HepG2 (cell line): ENCODE results near the gene PLSCR3. TPM values are rescaled to one million over a fixed set of nuclear protein-coding genes. Genes with fewer than 3 reads are reported as not detected.

Experiments
- CHCHD3 ChIP-seq: sonication (generic); formaldehyde crosslinking; IDR thresholded peaks from 2 replicates; pipeline ENCODE4 v1.8.0; 2022; ENCODE audit warnings: mild to moderate bottlenecking, missing genetic modification reagents, moderate library complexity
- GATAD1 ChIP-seq: IDR thresholded peaks from 2 replicates; pipeline ENCODE4 v1.6.1; 2016; ENCODE audit warnings: missing genetic modification reagents, missing compliant biosample characterization
- GATAD2A ChIP-seq: IDR thresholded peaks from 2 replicates; pipeline ENCODE4 v1.6.1; 2016
- GMEB2 ChIP-seq: IDR thresholded peaks from 2 replicates; pipeline ENCODE4 v1.6.1; 2016; ENCODE audit warnings: missing biosample characterization, missing genetic modification reagents, low read depth
- HNF1B ChIP-seq: sonication (generic); formaldehyde crosslinking; IDR thresholded peaks from 2 replicates; pipeline ENCODE4 v1.5.1; 2020; ENCODE audit warnings: mild to moderate bottlenecking, moderate library complexity, missing genetic modification reagents
- NFKB2 ChIP-seq: sonication (generic); formaldehyde crosslinking; IDR thresholded peaks from 2 replicates; pipeline ENCODE4 v1.4.0; 2020; ENCODE audit warnings: missing genetic modification reagents, borderline replicate concordance
- RBFOX2 ChIP-seq: fragments of 200-400 bp; formaldehyde crosslinking; IDR thresholded peaks from 2 replicates; pipeline ENCODE4 v1.6.1; 2017; ENCODE audit warnings: low read depth, mild to moderate bottlenecking, low read length
- SIN3A ChIP-seq: IDR thresholded peaks from 2 replicates; pipeline ENCODE4 v1.6.1; 2011; ENCODE audit warnings: low read depth, mild to moderate bottlenecking, control low read depth, low read length, borderline replicate concordance
- SP2 ChIP-seq: sonication (generic); formaldehyde crosslinking; IDR thresholded peaks from 2 replicates; pipeline ENCODE4 v1.5.1; 2020; ENCODE audit warnings: mild to moderate bottlenecking, missing genetic modification reagents
- STAT6 ChIP-seq: sonication (generic); formaldehyde crosslinking; IDR thresholded peaks from 2 replicates; pipeline ENCODE4 v1.4.0; 2020; ENCODE audit warnings: missing genetic modification reagents, mild to moderate bottlenecking, borderline replicate concordance
- ZEB1 ChIP-seq: IDR thresholded peaks from 2 replicates; pipeline ENCODE4 v1.6.1; 2012; ENCODE audit warnings: mild to moderate bottlenecking, low read depth, inconsistent platforms; ENCODE audit not compliant: insufficient replicate concordance
- ZHX1 ChIP-seq: sonication (generic); formaldehyde crosslinking; IDR thresholded peaks from 2 replicates; pipeline ENCODE4 v1.8.1; 2022; ENCODE audit warnings: low read depth, mild to moderate bottlenecking, missing genetic modification reagents
- ZNF431 ChIP-seq: sonication (generic); formaldehyde crosslinking; IDR thresholded peaks from 2 replicates; pipeline ENCODE4 v1.9.0; 2022; ENCODE audit warnings: missing genetic modification reagents, low read depth, mild to moderate bottlenecking, borderline replicate concordance
- ZNF761 ChIP-seq: sonication (generic); formaldehyde crosslinking; conservative IDR thresholded peaks from 2 replicates; pipeline ENCODE4 v1.4.0; 2020; ENCODE audit warnings: mild to moderate bottlenecking, missing genetic modification reagents
- ZNF883 ChIP-seq: sonication (generic); formaldehyde crosslinking; IDR thresholded peaks from 2 replicates; pipeline ENCODE4 v1.5.1; 2020; ENCODE audit warnings: mild to moderate bottlenecking, missing genetic modification reagents; ENCODE audit errors: not compliant biosample characterization
- polyA plus RNA-seq, 8 experiments: library from polyadenylated mRNA; depleted of rRNA in 3 of 8; stranded (reverse) in 7 of 8; unstranded in 1 of 8; fragments of >200 nt; fragmentation: Illumina TruSeq in 4 of 8; extraction: Trizol in 4 of 8; gene quantifications; 2 replicates each; pipeline versions ENCODE4 v1.2.1 to v1.2.3, GENCODE V29; 2011 to 2016; ENCODE audit warnings: low read depth in 4 of 8, missing spikeins in 1 of 8, mixed read lengths in 1 of 8; ENCODE audit not compliant: insufficient read depth in 1 of 8
- total RNA-seq, 5 experiments: library from RNA; depleted of rRNA; stranded (reverse); fragments of >200 nt; fragmentation: Illumina TruSeq; extraction: Trizol; gene quantifications; 2 replicates each; pipeline ENCODE4 v1.2.3, GENCODE V29; 2016; ENCODE audit warnings: low read depth in 1 of 5

PLSCR3 gene
- total and polyA plus RNA-seq, 2 of the 13 experiments (the other 11 are each of a cell fraction or from before 2014, with no cell fraction given) = 5.6 to 6.2 TPM

- TF ChIP-seq STAT6 (no peak), RBFOX2 (0 out of 2 replicates have a peak, but pooled peaks have one; percentile 45), NFKB2 (CRISPR knock-in tag) (peak; percentile 9; the same call in 1 of the 2 replicates), ZNF883 (CRISPR knock-in tag) (no peak), CHCHD3 (CRISPR knock-in tag) (no peak), GMEB2 (CRISPR knock-in tag) (no peak), SP2 (CRISPR knock-in tag) (no peak), GATAD1 (CRISPR knock-in tag) (no peak), GATAD2A (CRISPR knock-in tag) (no peak), SIN3A (no peak; the same call in 1 of the 2 replicates), ZNF431 (no peak), ZHX1 (CRISPR knock-in tag) (no peak), HNF1B (CRISPR knock-in tag) (0 out of 2 replicates have a peak, but pooled peaks have one; percentile 36), ZEB1 (no peak), ZNF761 (no peak)
Observed at GRCh38 chr17:7435676-7436555, 41.6 kb upstream of the PLSCR3 start (continued).
